NCI-H2171 (cell line): ENCODE results near the gene LMAN2.

Experiments
- DNase-seq: peaks from one replicate; lab custom pipeline; 2025; lab: John Stamatoyannopoulos, UW

LMAN2 gene

DNA sequence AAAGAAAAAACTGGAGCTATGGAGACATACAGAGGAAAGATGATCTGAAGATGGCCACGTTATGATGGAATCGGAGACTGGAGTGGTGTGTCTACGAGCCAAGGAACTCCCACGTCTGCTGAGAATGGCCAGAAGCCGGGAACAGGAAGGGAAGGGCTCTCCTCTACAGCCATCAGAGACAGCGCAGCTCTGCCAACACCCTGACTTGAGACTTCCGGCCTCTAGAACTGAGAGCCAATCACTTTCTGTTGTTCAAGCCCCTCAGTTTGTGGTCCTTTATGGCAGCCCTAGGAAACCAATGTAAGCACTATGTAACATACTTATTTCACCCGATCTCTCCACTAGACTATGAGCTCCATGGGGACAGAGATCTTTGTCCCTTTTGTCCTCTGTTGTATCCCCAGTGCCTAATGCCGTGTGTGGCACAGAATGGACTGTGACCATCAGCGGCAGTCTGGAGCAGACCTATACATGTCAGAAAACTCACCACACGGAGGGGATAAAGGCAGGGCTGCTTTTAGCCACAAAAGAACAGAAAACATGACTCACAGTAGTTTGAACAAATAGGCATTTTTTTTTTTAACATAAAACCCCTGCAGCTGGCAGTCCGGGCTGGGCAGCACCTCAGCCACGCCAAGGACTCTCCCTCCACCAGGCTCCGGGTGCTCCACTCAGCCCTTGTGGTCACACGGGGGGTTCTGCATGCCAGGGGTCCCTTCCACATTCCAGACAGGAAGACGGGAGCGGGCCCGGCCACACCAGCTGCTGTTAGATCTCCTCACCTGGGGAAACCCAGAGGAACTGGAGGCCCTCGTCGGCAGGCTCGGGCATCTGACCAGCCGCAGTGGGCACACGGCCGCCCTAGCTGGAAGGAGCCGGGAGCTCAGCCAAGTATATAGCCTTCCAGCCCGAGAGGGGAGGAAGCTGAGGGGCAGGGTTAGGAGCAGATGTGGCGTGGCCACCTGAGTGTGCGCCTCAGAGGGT lies 23.6 kb downstream of the LMAN2 start:
- no peak for DNase-seq

DNA sequence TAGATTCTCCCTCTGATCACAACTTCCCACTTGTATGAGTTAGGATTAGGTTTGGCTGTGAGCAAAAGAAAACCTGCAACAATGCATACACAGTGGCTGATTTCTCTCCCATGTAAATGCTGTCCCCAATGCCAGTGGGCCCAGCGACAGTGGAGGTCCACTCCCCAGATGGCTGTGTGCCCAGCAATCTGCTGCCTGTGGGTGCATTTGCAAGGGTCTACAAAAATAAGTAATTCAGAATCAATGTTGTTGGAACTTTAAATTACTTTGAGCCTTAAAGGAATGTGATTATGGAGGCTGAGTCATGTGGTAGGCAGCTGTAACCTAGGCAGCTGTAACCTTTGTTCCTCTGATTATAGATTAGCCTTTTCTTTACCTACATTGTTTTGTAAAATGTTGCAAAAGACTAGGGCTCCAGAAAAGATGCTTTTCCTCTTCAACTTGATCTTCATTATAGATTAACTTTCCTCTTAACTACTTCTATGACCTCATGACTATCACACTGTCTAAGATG lies 25.5 kb downstream of the LMAN2 start:
- no peak for DNase-seq

DNA sequence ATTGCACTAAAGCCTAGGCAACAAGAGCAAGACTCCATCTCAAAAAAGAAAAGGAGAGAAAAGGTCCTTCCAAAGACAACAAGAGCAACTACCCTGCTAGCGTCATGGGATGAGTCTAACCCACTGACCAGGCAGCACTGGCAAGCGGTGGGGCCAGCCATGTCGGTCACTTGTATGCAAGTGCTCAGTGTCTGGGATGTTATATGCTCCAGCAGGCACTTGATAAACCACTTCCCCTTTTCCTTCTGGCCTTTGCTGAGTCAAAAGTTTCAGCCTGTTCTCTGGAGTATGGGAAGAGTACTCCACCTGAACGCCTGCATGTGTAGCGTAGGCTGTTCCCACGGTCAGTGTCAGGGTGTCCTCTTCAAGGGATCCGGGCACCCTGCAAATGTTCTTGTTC lies 30.6 kb downstream of the LMAN2 start:
- no peak for DNase-seq

DNA sequence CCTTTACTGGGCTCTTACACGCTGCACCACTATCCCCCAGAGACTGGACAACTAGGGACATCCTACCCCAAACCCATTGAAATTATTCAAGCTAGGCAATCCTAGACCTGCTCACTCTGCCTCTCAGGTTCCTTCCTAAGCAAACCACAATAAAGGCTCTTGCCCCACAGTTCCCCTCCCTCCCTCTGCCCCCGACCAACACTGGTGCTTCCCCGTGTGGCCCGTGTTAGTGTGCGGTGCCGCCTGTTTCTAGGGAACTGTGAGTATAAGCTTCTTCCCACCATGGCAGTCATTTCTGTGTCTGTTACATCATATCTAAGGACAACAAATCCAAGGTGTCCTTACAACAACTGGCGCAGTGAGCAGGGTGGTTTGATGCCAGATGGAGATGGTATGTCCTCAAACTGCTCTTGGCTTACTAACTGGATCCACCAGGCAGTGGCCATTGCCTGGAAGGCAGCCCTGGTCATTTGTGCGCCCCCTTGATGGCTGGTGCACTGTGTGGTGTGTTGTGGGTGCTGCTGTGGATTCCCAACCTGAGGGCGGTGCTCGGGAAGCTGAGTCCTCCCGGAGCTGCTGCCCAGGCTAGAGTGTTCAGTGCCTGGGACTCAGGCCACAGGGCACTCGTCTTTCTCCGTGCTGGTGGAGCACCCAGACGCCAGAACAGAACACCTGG lies 31.4 kb downstream of the LMAN2 start:
- DNase-seq, result no peak

DNA sequence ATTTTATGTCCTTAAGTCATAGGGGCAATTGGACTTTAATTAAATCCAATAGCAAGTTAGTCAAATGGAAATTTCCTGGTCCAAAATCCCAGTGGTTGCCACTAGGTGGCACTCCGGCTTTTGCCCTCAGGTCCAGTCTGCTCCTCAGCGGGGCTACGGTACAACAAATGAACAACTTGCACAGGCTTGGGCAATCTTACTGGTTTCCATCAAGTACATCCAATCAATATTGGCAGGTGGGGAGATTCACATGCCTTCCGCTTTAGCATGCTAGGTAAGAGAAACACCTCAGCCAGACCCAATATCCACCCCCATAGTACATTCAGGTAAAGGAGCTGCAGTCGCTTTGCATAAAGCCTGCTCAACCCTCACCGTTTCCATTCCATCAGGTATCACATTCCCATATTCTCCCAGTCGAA lies 33.5 kb downstream of the LMAN2 start:
- DNase-seq, result peak; percentile 7

DNA sequence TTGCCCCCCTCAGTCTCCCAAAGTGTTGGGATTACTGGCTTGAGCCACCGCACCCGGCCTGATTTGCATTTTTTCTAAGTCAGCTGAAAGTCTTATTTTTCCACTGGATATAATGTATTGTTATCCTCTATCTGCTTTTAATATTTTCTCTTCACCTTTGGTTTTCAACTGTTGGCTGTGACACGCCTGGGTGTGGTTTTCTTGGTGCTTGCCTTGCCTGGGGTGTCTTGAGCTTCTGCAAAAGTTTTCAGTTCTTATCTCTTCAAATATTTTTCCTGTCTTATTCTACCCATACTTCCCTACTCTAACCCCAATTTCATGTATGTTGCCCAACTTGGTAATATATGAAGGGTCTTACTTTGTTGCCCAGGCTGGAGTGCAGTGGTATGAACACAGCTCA lies 35.5 kb downstream of the LMAN2 start:
- DNase-seq, result no peak

DNA sequence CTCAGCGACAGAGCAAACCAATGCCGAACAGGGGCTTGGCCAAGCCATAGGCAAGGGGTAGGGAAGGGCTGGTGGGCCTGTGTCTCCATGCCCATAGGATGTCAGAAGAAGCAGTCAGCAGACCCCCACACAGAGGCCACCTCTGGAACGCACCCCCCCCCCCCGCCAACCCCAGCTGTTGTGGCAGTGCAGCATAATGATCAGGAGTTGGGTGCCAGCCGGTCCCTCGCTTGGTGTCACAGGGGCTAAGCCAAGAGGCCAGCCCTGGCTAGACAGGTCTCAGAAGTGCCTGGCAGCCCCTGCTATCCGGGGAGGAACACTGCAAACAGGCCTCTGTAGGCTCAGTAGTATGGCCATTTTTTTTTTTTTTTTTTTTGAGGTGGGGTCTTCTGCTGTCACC lies 36.1 kb downstream of the LMAN2 start:
- DNase-seq, result no peak

DNA sequence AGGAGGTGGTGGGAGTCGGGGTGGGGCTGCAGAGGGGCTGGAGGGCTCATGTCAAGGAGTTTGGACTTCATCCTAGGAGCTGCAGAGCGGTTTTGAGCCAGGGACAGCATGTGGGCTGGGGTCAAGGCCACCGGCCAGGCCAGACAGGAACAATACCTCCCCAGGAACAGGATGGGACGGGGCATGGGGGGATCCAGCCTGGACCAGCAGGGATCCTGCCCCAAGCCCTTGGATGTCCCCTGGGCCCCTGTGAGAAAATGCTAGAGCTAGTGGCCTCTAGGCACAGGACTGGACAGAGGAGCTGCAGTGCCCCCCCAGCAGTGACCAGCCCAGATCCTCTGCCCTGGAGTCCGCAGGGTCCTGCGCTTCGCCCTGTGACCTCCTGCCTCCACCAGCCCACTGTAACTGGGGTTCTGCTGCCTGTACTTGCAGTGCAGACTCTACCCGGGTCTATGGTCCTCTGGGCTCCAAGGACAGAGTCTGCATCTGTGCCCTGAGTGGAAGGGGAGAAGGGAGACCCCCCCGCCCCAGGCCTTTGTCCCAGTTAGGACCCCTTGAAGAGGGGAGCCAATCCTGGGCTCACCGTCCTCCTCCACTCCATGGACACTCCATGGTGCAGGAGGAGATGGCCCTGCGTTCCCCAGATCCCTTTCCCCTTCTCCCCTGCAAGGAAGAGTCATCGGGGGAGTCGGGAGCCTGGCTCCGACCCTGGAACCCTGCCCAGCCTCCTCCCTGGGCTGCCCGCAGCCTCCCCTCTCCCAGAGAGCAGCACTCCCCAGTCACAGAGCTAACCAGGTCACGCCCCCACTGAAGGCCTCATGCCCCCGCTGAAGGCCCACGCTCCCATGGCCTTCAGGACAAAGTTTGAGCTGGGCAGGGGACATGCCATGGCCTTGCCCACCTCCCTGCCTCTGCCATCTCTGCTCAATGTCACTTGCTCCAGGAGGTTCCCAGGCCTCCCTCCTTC lies 36.8 kb downstream of the LMAN2 start:
- DNase-seq, result no peak

DNA sequence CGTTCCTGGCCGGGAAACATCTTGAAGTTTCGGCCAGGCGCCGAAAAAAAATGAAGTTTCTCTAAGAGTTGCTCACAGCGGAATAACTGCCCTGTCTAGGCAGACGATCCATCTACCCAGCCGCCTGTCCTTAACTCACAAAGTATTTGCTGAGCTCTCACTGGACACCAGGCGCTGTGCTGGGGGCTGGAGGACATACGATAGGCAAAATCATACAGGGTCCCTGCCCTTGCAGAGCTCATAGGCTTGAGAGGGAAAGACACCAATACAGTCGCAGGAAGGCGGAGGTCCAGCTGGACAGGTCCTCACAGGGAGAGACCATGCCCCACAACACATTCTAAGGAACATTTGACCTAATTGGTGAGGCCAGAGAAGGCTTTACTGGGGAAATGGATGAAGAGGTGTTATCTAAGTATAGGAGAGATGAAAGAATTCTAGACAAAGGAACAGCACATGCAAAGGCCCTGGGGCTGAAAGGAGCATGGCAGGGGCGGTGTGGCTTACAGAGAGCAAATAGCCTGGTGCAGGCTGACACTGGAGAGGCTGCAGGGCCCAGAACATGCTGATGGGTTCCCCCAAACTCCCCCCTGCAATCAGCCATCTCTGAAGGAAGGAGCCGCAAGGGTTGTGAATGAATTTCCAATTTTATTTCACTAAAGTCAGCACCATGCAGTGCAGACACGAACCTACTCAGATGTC lies 37.8 kb downstream of the LMAN2 start:
- DNase-seq, result no peak

DNA sequence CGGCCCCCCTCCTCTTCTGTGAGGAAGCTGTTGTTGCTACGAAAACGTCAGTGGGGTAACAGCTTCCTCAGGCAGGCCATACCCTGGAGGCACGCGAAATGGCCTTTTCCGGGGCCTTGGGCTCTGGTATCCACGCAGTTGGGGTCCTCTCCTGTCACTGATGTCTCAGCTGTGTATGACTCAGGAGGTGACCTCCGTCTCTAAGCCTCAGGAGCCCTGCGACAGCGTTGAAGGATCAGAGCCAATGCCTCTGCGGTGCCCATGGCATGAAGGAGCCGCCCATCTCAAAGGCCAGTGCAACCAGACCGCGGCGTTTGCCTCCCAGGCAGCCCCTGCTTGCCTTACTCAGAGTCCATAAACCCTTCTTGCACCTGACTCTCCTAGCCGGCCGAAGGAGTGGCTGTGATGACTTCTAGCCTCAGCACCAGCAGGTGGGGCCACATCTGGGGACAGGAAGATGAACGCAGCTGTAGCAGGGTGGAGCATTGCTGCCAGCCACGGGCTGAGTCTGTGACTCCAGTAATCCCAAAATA lies 38.8 kb downstream of the LMAN2 start:
- DNase-seq, result peak; percentile 6

DNA sequence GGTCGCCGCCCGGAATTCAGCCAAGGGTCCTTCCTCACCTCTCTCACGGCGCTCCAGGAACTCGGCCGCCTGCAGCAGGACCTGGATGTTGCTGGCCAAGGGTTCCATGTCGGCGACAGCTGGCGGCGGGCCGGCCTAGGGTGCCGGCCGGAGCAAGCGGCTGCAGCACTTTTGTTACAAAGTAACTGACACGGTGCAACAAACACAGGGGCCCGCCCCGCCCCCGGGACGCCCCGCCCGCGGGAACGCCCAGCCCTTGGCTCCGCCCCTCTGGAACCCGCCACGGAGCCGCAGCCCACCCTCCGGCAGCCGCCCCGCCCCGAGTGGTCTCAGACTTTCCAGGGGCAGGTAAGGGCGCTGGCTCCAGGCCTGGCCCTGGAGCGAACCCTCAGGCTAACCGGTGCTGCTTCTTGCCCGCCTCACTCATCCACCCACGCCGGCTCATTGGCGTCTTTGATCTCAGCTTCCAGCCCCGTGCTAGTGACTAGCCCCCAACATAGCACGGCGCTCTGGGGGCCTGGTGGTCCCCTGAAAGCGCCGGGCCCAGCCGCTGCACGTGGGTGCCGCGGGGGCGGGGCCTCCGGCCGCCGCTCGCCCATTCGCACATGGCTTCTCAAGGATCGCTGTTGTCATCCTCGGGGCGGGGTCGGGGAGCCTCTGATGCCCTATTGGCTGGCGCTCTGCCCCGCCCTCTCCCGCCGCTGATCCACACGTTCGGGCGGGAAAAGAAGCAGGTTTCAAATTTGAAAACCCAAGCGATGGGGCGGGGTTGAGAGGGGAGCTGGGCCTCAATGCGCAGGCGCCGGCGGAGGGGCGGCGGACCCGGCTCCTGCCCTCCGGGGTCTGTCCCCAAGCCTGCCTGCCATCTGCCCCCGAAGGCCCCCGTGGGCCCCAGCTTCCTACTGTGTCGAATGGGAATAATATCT lies 39.5 kb downstream of the LMAN2 start, which contains the start of gene MXD3:
Gene MXD3, minus strand, starts transcription at position 176 of the 926 bp plus-strand sequence. Its CDS starts 68 bp downstream, at position 108.
- peak; percentile 90 for DNase-seq

DNA sequence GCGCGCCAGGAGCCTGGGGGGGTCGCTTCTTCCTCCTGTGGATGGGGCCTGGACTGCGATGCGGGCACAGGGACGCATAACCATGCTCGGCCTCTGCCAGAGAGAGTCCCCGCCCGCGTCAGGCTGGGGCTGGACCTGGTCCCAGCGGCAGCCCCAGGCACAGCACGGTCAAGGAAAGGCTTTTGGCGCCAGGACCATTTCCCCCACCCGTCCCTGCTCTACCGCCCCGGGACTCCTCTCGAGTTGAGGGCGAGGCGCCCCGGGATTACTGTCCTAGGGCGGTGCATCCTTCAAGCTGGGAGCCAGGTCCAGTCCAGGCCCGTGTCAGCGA lies 40.1 kb downstream of the LMAN2 start:
- no peak for DNase-seq

DNA sequence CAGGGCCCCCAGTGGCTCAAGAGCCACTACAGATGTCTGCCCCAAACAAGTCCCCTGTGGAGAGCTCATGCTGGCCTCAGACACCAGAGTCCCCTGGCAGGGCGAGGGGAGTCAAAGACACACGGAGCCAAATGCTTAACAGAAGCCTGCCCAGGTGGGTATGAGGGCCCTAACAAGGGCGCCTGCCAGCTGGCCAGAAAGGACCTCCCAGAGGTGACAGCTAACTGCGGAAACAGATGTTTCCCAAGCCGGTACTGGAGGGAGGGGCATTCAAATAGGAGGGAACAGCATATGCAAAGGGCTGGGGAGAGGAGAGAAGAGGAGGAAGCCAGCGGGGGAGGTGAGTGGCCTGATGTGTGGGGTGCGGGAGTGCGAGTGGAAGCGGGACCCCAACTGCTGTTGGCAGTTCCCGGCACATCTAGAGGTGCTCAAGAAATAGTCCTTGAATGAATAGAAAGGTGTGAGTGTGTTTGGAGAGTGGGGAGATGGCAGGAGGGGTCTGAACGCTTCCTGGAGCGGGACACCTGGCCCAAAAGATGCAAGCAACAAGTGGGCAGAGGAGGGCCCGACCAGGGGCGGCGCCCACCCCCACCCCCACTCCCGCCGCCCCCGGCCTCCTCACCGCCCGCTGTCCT lies 40.6 kb downstream of the LMAN2 start:
- peak; percentile 17 for DNase-seq

DNA sequence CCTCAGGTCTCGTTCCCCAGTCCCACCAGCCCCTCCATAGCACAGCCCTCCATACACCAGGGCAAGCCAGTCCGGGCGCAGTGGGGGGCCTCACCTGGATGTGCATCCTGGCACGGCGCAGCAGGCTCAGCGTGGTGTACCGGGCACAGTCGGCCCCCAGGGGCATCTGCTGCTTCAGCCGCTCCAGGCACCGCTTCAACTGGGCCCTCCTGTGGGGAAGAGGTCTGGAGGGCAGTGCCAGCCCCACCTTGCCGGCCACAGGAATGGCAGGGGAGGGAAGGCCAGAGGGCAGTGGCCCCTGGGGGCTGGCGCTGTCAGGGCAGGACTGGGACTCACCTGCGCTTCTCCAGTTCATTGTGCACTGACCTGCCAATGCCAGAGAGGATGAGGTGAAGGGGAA lies 41.1 kb downstream of the LMAN2 start:
- no peak for DNase-seq

DNA sequence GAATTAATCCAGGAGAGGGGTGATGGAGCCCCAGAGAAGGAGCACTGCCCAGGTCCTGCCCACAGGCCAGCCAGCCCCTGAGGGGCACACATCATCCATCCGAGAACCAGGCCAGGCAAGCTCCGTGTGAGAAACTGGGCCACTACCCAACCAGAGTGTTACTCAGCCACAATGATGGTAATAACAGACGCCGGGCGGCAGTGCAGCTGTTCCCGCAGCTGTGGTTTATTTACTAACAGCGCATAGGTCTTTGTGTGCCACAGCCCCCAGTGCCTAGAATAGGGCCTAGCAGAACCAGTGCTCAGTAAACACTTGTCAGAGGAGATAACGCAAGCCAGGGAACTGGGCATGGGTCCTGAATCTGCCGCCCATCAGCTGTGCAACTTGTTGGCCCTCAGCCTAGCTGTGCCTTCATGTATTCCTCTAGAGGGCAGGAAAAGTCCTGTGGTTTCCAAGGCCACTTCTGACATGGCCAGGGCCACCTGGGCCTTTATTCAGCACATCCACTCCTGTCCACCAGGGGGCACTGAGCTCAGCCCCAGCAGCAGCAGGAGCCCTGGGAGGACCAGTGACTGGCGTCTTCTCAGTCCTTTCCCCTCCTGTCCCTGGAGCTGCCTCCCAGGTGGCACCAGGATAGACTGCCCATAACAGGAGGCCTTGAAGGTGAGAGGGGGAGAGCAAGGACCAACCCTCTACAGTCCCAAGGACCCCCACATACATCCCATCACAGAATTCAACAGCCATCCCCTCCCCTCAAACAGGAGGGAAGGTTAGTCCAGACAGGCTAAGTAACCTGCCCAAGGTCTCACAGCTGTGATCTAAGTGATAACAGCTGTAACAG lies 41.9 kb downstream of the LMAN2 start:
- DNase-seq, result no peak

DNA sequence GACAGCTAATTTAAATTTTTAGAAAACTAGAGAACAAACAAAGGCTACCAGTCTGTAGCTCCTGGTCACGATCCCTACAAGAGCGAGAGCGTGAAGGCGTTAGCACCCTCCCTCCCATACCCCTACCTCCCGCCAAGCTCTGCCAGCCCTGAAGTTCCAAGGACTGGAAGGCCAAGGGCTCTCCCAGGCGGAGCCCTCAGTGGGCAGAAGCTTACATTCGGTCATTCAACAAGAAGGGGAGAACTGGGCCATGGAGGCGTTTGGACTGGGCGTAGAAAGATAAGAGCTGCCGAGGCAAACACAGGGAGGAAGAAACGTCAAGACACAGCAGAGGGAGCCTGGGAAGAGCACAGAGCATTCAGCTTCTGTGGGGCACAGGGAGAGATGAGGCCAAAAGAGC lies 42.7 kb downstream of the LMAN2 start:
- no peak for DNase-seq

DNA sequence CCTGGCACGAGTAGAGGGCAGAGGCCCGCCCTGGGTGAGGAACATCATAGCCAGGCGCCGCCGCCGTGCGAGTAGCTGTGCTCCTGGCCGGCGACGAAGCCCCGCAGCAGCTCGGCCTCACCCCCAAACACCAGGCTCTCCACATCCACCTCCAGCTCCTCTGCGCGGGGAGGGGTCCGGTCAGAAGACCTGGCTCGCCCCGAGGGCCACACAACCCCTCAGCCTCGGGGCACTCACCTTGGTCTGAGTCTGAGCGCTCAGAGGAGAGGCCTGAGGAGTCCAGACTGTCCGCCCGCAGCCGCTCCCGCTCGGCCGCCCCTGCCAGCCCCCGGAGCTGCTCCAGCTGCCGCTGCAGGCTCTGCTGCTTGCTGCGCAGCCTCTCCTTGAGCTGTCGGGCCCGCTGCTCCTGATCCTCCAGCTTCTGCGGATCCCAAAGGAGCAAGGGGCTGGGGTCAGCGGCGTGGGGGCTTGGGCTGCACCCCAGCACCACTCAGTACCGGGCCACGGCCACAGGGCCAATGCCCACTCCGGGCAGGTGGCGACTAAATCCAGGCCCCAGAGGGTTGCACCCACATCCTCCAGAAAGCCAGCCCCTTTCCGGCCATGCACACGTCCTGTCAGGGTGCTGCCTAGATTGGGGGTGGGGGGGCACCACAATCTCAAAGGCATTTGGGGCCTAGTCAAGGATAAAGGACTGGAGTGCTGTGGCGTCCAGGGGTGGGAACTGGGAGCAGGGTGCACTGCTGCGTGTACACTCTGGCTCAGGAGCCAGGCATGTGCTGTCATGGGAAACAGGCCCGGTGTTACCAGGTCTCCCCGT lies 43.7 kb downstream of the LMAN2 start:
- no peak for DNase-seq
